Measurements from ENCODE around the gene RAD51D.

GRCh38 chr17:35138218-35138617 is 18.6 kb upstream of the RAD51D start:
- no peak for TF ChIP-seq EZH2 (IDR thresholded peaks at IDR 0.05; ENCODE audit: low read length)
- TF ChIP-seq, protein P1, sequence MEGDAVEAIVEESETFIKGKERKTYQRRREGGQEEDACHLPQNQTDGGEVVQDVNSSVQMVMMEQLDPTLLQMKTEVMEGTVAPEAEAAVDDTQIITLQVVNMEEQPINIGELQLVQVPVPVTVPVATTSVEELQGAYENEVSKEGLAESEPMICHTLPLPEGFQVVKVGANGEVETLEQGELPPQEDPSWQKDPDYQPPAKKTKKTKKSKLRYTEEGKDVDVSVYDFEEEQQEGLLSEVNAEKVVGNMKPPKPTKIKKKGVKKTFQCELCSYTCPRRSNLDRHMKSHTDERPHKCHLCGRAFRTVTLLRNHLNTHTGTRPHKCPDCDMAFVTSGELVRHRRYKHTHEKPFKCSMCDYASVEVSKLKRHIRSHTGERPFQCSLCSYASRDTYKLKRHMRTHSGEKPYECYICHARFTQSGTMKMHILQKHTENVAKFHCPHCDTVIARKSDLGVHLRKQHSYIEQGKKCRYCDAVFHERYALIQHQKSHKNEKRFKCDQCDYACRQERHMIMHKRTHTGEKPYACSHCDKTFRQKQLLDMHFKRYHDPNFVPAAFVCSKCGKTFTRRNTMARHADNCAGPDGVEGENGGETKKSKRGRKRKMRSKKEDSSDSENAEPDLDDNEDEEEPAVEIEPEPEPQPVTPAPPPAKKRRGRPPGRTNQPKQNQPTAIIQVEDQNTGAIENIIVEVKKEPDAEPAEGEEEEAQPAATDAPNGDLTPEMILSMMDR (optimal IDR thresholded peaks at IDR 0.05 in 1 of 3, IDR thresholded peaks at IDR 0.05 in 1 of 3, conservative IDR thresholded peaks at IDR 0.05 in 1 of 3; ENCODE audit: extremely low read depth in 1 of 3, insufficient read depth in 2 of 3, low read length in 3 of 3): no peak

All from keratinocyte (primary cell).